Fibroblast of skin of abdomen (primary cell): Measurements from ENCODE around the gene RBM10.

ENCODE experiments used
- DNase-seq: peaks from one replicate; pipeline ENCODE4 v3.0.0-alpha.2; 2013

RBM10 gene

GRCh38 chrX:47146936-47147859 is 2.2 kb downstream of the RBM10 start:
- DNase-seq, result no peak

- no peak for DNase-seq
These were observed 3.9 kb downstream of the RBM10 start for GRCh38 chrX:47148946-47149345.

- DNase-seq, result no peak
These were observed 6.4 kb downstream of the RBM10 start for GRCh38 chrX:47151435-47151834.

GRCh38 chrX:47156611-47157520 is 11.8 kb downstream of the RBM10 start:
- DNase-seq, result peak; percentile 4

GRCh38 chrX:47158131-47158530 is 13.1 kb downstream of the RBM10 start:
- no peak for DNase-seq

- DNase-seq, result no peak
These were observed 13.8 kb downstream of the RBM10 start for GRCh38 chrX:47158781-47159180.

GRCh38 chrX:47160781-47161180 is 15.8 kb downstream of the RBM10 start:
- DNase-seq, result no peak

GRCh38 chrX:47162927-47163583 is 18.0 kb downstream of the RBM10 start:
- no peak for DNase-seq

GRCh38 chrX:47164420-47164819 is 19.4 kb downstream of the RBM10 start:
- DNase-seq, result no peak

- DNase-seq, result no peak
These were observed 21.1 kb downstream of the RBM10 start for GRCh38 chrX:47166126-47166525.

- DNase-seq, result no peak
These were observed 23.6 kb downstream of the RBM10 start for GRCh38 chrX:47168495-47169073.

- no peak for DNase-seq
These were observed 24.3 kb downstream of the RBM10 start for GRCh38 chrX:47169273-47169672.

- peak; percentile 10 for DNase-seq
These were observed 24.9 kb downstream of the RBM10 start for GRCh38 chrX:47169726-47170515.

- no peak for DNase-seq
These were observed 26.1 kb downstream of the RBM10 start for GRCh38 chrX:47170861-47171692.

GRCh38 chrX:47171996-47172395 is 27.0 kb downstream of the RBM10 start:
- DNase-seq, result no peak

GRCh38 chrX:47172549-47172948 is 27.5 kb downstream of the RBM10 start:
- no peak for DNase-seq

- DNase-seq, result no peak
These were observed 28.2 kb downstream of the RBM10 start for GRCh38 chrX:47172971-47173792.

GRCh38 chrX:47174376-47174775 is 29.4 kb downstream of the RBM10 start:
- DNase-seq, result no peak

GRCh38 chrX:47174846-47175587 is 30.0 kb downstream of the RBM10 start:
- no peak for DNase-seq
